Gastroesophageal sphincter (tissue), 3 donors: ENCODE measurements around the gene FMN2.

ENCODE experiments used
- CTCF ChIP-seq, 4 experiments: fragments of 200-600 bp in 2 of 4; fragments of 450-650 bp in 2 of 4; sonication (generic) in 1 of 4; IDR thresholded peaks; one replicate each; pipeline ENCODE4 v1.5.1; 2017 to 2019; ENCODE audit warnings: antibody characterized with exemption in 4 of 4, mild to moderate bottlenecking in 2 of 4, moderate library complexity in 2 of 4
- POLR2A ChIP-seq, 2 donors: fragments of 450-650 bp; IDR thresholded peaks; one replicate each; pipeline ENCODE4 v1.6.1; 2017; ENCODE audit warnings: antibody characterized with exemption in 2 of 2, mild to moderate bottlenecking in 2 of 2, moderate library complexity in 1 of 2
- POLR2AphosphoS5 ChIP-seq: sonication (generic); formaldehyde crosslinking; IDR thresholded peaks from one replicate; pipeline ENCODE4 v1.6.1; 2017; ENCODE audit warnings: antibody characterized with exemption

DNA sequence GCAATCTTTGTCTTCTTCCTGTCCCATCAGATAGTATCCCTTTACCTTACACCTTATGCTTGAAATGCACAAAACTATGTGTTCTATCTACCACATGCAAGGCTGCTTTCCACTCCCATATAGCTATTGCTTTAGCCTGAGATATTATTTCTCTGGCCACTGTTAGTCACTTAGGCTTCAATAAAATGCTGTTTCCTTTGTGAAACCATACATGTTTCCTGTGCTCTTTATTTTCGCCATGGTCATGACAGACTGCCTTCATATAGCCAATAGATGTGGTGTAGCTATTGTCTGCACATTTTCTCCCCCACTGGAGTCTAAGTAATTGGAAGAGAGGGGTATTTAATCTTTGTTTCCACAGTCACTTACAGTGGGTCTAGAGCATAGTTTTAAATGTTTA, 411.9 kb downstream of the FMN2 start:
- TF ChIP-seq POLR2A (IDR thresholded peaks at IDR 0.05) (no peak), CTCF (IDR thresholded peaks at IDR 0.05) (no peak), POLR2AphosphoS5 (no peak)
